HepG2 (cell line): ENCODE measurements around the gene KRT7. TPM values are rescaled to one million over a fixed set of nuclear protein-coding genes. Genes with fewer than 3 reads are reported as not detected.

Experiments
- ATAC-seq: fragments of 200-7000 bp; cut with Tn5 transposase; 3 replicates; pipeline ENCODE4 v1.9.1; 2020; ENCODE audit warnings: mild to moderate bottlenecking, moderate library complexity
- BruUV-seq: library from RNA; stranded (reverse); fragments of 400-500 nt; replicated peaks from 2 replicates; lab custom pipeline; 2021; lab: Mats Ljungman, UMichigan
- CTCF ChIA-PET: fragments of 300-600 bp; formaldehyde crosslinking; extraction: SDS; loops from one replicate; lab custom pipeline; 2021; ENCODE audit warnings: low total read pairs, inconsistent platforms, low intra/inter-chr PET ratio; lab: Yijun Ruan, JAX
- POLR2A ChIA-PET: fragments of 350-600 bp; sonication (Branson Sonifier 250); formaldehyde crosslinking; loops from one replicate; lab custom pipeline; 2020; ENCODE audit warnings: antibody characterized with exemption, inconsistent platforms; lab: Yijun Ruan, JAX
- DNase-seq: peaks from one replicate; pipeline ENCODE4 v3.0.0-alpha.2; 2015; ENCODE audit warnings: low spot score
- FAIRE-seq: peaks from 3 replicates; lab custom pipeline; 2011; peaks lifted over from hg19 to GRCh38; lab: Jason Lieb, UNC
- H2AFZ ChIP-seq: one replicate; pipeline ENCODE4 v1.6.1; 2011; ENCODE audit warnings: low read length, inconsistent platforms
- H3K27ac ChIP-seq: fragments of 300-600 bp; 3 replicates; pipeline ENCODE4 v1.8.0; 2011; ENCODE audit warnings: mixed run types, mild to moderate bottlenecking, mixed read lengths, low read length, inconsistent platforms; ENCODE audit not compliant: insufficient read depth; ENCODE audit errors: extremely low read length
- H3K27me3 ChIP-seq, 2 experiments: fragments of 200-600 bp in 1 of 2; 2 replicates in 1 of 2; 3 replicates in 1 of 2; pipeline versions ENCODE4 v1.6.0 to v1.8.0; 2011; ENCODE audit warnings: low read length in 2 of 2, mild to moderate bottlenecking in 2 of 2, moderate library complexity in 2 of 2, inconsistent platforms in 1 of 2; ENCODE audit not compliant: insufficient read depth in 2 of 2, control insufficient read depth in 1 of 2
- H3K36me3 ChIP-seq, 2 experiments: fragments of 200-600 bp in 1 of 2; replicated peaks in 1 of 2; 2 replicates in 1 of 2; 3 replicates in 1 of 2; pipeline versions ENCODE4 v1.5.1 to v1.8.0; 2011; ENCODE audit warnings: low read length in 2 of 2, inconsistent platforms in 1 of 2; ENCODE audit not compliant: insufficient read depth in 2 of 2, control insufficient read depth in 1 of 2
- H3K4me1 ChIP-seq: 2 replicates; pipeline ENCODE4 v1.5.1; 2012; ENCODE audit warnings: low read length, inconsistent platforms; ENCODE audit not compliant: insufficient read depth
- H3K4me2 ChIP-seq: 2 replicates; pipeline ENCODE4 v1.6.0; 2011; ENCODE audit warnings: low read depth, low read length, inconsistent platforms
- H3K4me3 ChIP-seq, 3 experiments: fragments of 200-600 bp in 1 of 3; sonication (generic), shearing (Covaris generic) in 1 of 3; replicated peaks in 1 of 3; 2 replicates each; pipeline ENCODE4 v1.5.1; 2011 to 2016; ENCODE audit warnings: low read length in 3 of 3, inconsistent platforms in 2 of 3, low read depth in 2 of 3, mild to moderate bottlenecking in 2 of 3, control low read depth in 1 of 3, mixed read lengths in 1 of 3; ENCODE audit not compliant: insufficient read depth in 1 of 3
- H3K79me2 ChIP-seq: one replicate; pipeline ENCODE4 v1.6.1; 2011; ENCODE audit warnings: low read length, inconsistent platforms; ENCODE audit not compliant: insufficient read depth
- H3K9ac ChIP-seq: 2 replicates; pipeline ENCODE4 v1.6.0; 2011; ENCODE audit warnings: mild to moderate bottlenecking, low read depth, low read length, inconsistent platforms; ENCODE audit not compliant: insufficient read depth
- H3K9me3 ChIP-seq: 2 replicates; pipeline ENCODE4 v1.5.1; 2012; ENCODE audit warnings: mild to moderate bottlenecking, low read length
- H4K20me1 ChIP-seq: 2 replicates; pipeline ENCODE4 v1.6.0; 2011; ENCODE audit warnings: inconsistent platforms, mild to moderate bottlenecking, low read length, moderate library complexity; ENCODE audit not compliant: insufficient read depth
- AGO2 ChIP-seq: fragments of 200-400 bp; formaldehyde crosslinking; optimal IDR thresholded peaks from 2 replicates; pipeline ENCODE3; 2017; ENCODE audit warnings: mild to moderate bottlenecking, low read depth, low read length, moderate library complexity
- ASH2L ChIP-seq: fragments of 300-600, 200-600 bp; sonication (generic); IDR thresholded peaks from 2 replicates; pipeline ENCODE4 v1.7.0; 2017; ENCODE audit warnings: low read depth, mild to moderate bottlenecking, moderate library complexity, mixed read lengths, low read length; ENCODE audit not compliant: insufficient read length
- ETV6 ChIP-seq: sonication (generic); formaldehyde crosslinking; conservative IDR thresholded peaks from 2 replicates; pipeline ENCODE4 v1.4.0; 2020; ENCODE audit warnings: missing genetic modification reagents
- FOXC1 ChIP-seq: sonication (generic); formaldehyde crosslinking; IDR thresholded peaks from 2 replicates; pipeline ENCODE4 v1.8.0; 2022; ENCODE audit warnings: mild to moderate bottlenecking, missing genetic modification reagents, borderline replicate concordance
- GATAD1 ChIP-seq: IDR thresholded peaks from 2 replicates; pipeline ENCODE4 v1.6.1; 2016; ENCODE audit warnings: missing genetic modification reagents, missing compliant biosample characterization
- HNF4G ChIP-seq, 2 experiments: sonication (generic) in 1 of 2; formaldehyde crosslinking in 1 of 2; IDR thresholded peaks; 2 replicates each; pipeline versions ENCODE4 v1.4.0 to v1.6.1; 2011 to 2020; ENCODE audit warnings: borderline replicate concordance in 2 of 2, low read depth in 2 of 2, mild to moderate bottlenecking in 2 of 2, low read length in 1 of 2, missing genetic modification reagents in 1 of 2, moderate library complexity in 1 of 2
- ISL2 ChIP-seq: sonication (generic); formaldehyde crosslinking; IDR thresholded peaks from 2 replicates; pipeline ENCODE4 v1.5.0; 2020; ENCODE audit warnings: missing genetic modification reagents
- KDM1A ChIP-seq: IDR thresholded peaks from 2 replicates; pipeline ENCODE4 v1.6.1; 2016; ENCODE audit warnings: missing compliant biosample characterization
- MXD4 ChIP-seq: IDR thresholded peaks from 2 replicates; pipeline ENCODE4 v1.6.1; 2016; ENCODE audit warnings: mild to moderate bottlenecking, missing biosample characterization, missing genetic modification reagents
- NFE2L2 ChIP-seq: fragments of 150-350 bp; IDR thresholded peaks from 2 replicates; pipeline ENCODE4 v1.6.1; 2014; ENCODE audit warnings: low read length
- SMARCE1 ChIP-seq: fragments of 450-650 bp; IDR thresholded peaks from 2 replicates; pipeline ENCODE4 v1.6.1; 2017; ENCODE audit warnings: borderline replicate concordance
- ZNF232 ChIP-seq: sonication (generic); formaldehyde crosslinking; IDR thresholded peaks from 2 replicates; pipeline ENCODE4 v1.4.0; 2020; ENCODE audit warnings: missing genetic modification reagents, borderline replicate concordance
- ZNF432 ChIP-seq: sonication (generic); formaldehyde crosslinking; IDR thresholded peaks from 2 replicates; pipeline ENCODE4 v1.5.0; 2020; ENCODE audit warnings: missing genetic modification reagents, mild to moderate bottlenecking, borderline replicate concordance
- ZNF562 ChIP-seq: sonication (generic); formaldehyde crosslinking; IDR thresholded peaks from 2 replicates; pipeline ENCODE4 v1.8.0; 2022; ENCODE audit warnings: missing genetic modification reagents, borderline replicate concordance
- ZNF616 ChIP-seq: sonication (generic); formaldehyde crosslinking; IDR thresholded peaks from 2 replicates; pipeline ENCODE4 v1.5.0; 2020; ENCODE audit warnings: low read depth, mild to moderate bottlenecking, missing genetic modification reagents
- ZNF713 ChIP-seq: sonication (generic); formaldehyde crosslinking; IDR thresholded peaks from 2 replicates; pipeline ENCODE4 v1.4.0; 2020; ENCODE audit warnings: mild to moderate bottlenecking, missing genetic modification reagents
- ZNF761 ChIP-seq: sonication (generic); formaldehyde crosslinking; conservative IDR thresholded peaks from 2 replicates; pipeline ENCODE4 v1.4.0; 2020; ENCODE audit warnings: mild to moderate bottlenecking, missing genetic modification reagents
- ZNF768 ChIP-seq: sonication (generic); formaldehyde crosslinking; IDR thresholded peaks from 2 replicates; pipeline ENCODE4 v1.4.0; 2020; ENCODE audit warnings: missing genetic modification reagents
- ZNF841 ChIP-seq: sonication (generic); formaldehyde crosslinking; IDR thresholded peaks from 2 replicates; pipeline ENCODE4 v1.8.1; 2023; ENCODE audit warnings: missing genetic modification reagents, borderline replicate concordance
- WGBS: methylation state at CpG from one replicate; pipeline ENCODE4 v1.1.6; 2017; ENCODE audit warnings: low lambda C conversion rate; 5-methylcytosine and 5-hydroxymethylcytosine counted together
- in situ Hi-C: cut with HindIII; loops from 2 replicates; pipeline ENCODE4 v1.10.0; 2017; ENCODE audit warnings: low pct_unique_long_range_greater_than_20kb; ENCODE audit not compliant: extremely low pct_ligation_motif_present
- intact Hi-C: fragments of 100-400 bp; cut with micrococcal nuclease; formaldehyde crosslinking; loops from one replicate; pipeline ENCODE4 v1.10.0; 2022; ENCODE audit not compliant: unreplicated experiment
- polyA plus RNA-seq, 8 experiments: library from polyadenylated mRNA; depleted of rRNA in 3 of 8; stranded (reverse) in 7 of 8; unstranded in 1 of 8; fragments of >200 nt; fragmentation: Illumina TruSeq in 4 of 8; extraction: Trizol in 4 of 8; gene quantifications; 2 replicates each; pipeline versions ENCODE4 v1.2.1 to v1.2.3, GENCODE V29; 2011 to 2016; ENCODE audit warnings: low read depth in 4 of 8, missing spikeins in 1 of 8, mixed read lengths in 1 of 8; ENCODE audit not compliant: insufficient read depth in 1 of 8
- total RNA-seq, 5 experiments: library from RNA; depleted of rRNA; stranded (reverse); fragments of >200 nt; fragmentation: Illumina TruSeq; extraction: Trizol; gene quantifications; 2 replicates each; pipeline ENCODE4 v1.2.3, GENCODE V29; 2016; ENCODE audit warnings: low read depth in 1 of 5

Gene KRT7
- total and polyA plus RNA-seq, 2 of the 13 experiments (the other 11 are each of a cell fraction or from before 2014, with no cell fraction given) = 0.83 TPM; not detected in 1

DNA sequence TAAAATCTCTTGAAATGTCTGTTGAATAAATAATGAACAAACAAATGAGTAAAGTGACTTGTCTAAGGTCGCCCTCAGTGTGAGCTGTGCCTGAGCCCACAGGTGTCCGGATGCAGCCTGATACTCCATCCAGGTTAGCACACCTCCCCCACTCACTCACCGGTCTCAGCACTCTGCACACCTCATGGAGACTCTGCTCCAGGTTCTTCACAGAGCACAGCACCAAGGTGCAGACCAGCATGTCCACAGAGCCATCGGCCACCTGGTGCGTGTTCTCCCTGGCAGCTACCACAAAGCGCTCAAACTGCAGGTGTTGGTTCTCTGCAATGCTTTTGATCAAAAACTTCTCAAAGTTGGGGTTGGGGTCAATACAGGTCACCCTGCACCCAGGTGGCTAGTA, 4.1 kb upstream of the KRT7 start:
- 34% methylated on average over 3 of the region's 6 CpGs for WGBS
- TF ChIP-seq ZNF761 (no peak), ISL2 (CRISPR knock-in tag) (no peak), SMARCE1 (no peak), ZNF232 (CRISPR knock-in tag) (no peak), FOXC1 (CRISPR knock-in tag) (no peak), ASH2L (no peak), ZNF616 (no peak), HNF4G (IDR thresholded peaks at IDR 0.05; ENCODE audit: borderline replicate concordance, low read depth, low read length) (no peak), HNF4G (CRISPR knock-in tag; IDR thresholded peaks at IDR 0.05; ENCODE audit: borderline replicate concordance, low read depth) (no peak), ETV6 (CRISPR knock-in tag) (no peak), ZNF432 (CRISPR knock-in tag) (no peak), GATAD1 (CRISPR knock-in tag) (no peak), NFE2L2 (no peak), MXD4 (CRISPR knock-in tag) (no peak), ZNF841 (CRISPR knock-in tag) (no peak), ZNF768 (CRISPR knock-in tag) (no peak), ZNF562 (no peak), AGO2 (no peak), ZNF713 (CRISPR knock-in tag) (no peak), KDM1A (no peak)
- BruUV-seq = no TSS peak
- Histone ChIP-seq H3K27ac (no peak overlapping the region), H3K27me3 (peaks cover 0 to 39% of the 10 kb centered on the region in 2 experiments), H3K4me1 (no peaks in the 10 kb centered on the region), H3K79me2 (no peaks in the 10 kb centered on the region), H3K4me3 (no peak overlapping the region), H3K4me2 (no peak overlapping the region), H4K20me1 (no peaks in the 10 kb centered on the region), H3K9ac (no peak overlapping the region), H2AFZ (no peak overlapping the region), H3K9me3 (no peaks in the 10 kb centered on the region), H3K36me3 (no peaks in the 10 kb centered on the region)
- FAIRE-seq (no peak), ATAC-seq (no peak), DNase-seq (no peak)
- ChIA-PET CTCF (no interaction called here), POLR2A (no interaction called here)
- intact Hi-C loops = no loop called here
- in situ Hi-C loops = no loop called here
